Upper lobe of right lung (tissue), 1 donor: ENCODE results near the gene TMED4. TPM values are rescaled to one million over a fixed set of nuclear protein-coding genes. Genes with fewer than 3 reads are reported as not detected.

ENCODE experiments used
- ATAC-seq: fragments of 200-7000 bp; cut with Tn5 transposase; one replicate; pipeline ENCODE4 v1.9.1; 2020; ENCODE audit warnings: mild to moderate bottlenecking, moderate library complexity
- DNase-seq: peaks from one replicate; pipeline ENCODE4 v3.0.0-alpha.2; 2020
- H3K27ac ChIP-seq: fragments of 200-600 bp; one replicate; pipeline ENCODE4 v1.8.0; 2022
- H3K27me3 ChIP-seq: fragments of 200-600 bp; one replicate; pipeline ENCODE4 v1.8.0; 2022; ENCODE audit warnings: mild to moderate bottlenecking
- H3K36me3 ChIP-seq: fragments of 200-600 bp; one replicate; pipeline ENCODE4 v1.8.0; 2022
- H3K4me1 ChIP-seq: fragments of 200-600 bp; one replicate; pipeline ENCODE4 v1.8.0; 2022
- H3K4me3 ChIP-seq: fragments of 200-600 bp; one replicate; pipeline ENCODE4 v1.8.0; 2022; ENCODE audit warnings: mild to moderate bottlenecking
- H3K9me3 ChIP-seq: fragments of 200-600 bp; one replicate; pipeline ENCODE4 v1.8.0; 2022
- CTCF ChIP-seq: fragments of 200-600 bp; IDR thresholded peaks from one replicate; pipeline ENCODE4 v1.8.0; 2022; ENCODE audit warnings: antibody characterized with exemption
- intact Hi-C: fragments of 100-400 bp; cut with DNase I; formaldehyde crosslinking; loops from one replicate; pipeline ENCODE4 v1.11.0; 2022
- total RNA-seq: library from RNA; stranded (reverse); fragmentation: NEBNext Ultra II Directional; extraction: Animal tissue kit (Norgen Biotek cat#: 25700); gene quantifications from one replicate; pipeline ENCODE4 v1.2.1, GENCODE V29; 2021
- donor health status: DM: no; HTN: yes; CAD: no; lungs with severe emphysema.

The TMED4 gene
- total RNA-seq, 1 donor from 2014 or later, result 78.3 TPM

- Histone ChIP-seq H3K9me3 (no peaks in the 10 kb centered on the region), H3K36me3 (peaks cover 10% of the 10 kb centered on the region), H3K27me3 (no peaks in the 10 kb centered on the region), H3K27ac (peak overlapping the region; percentile 3), H3K4me3 (no peak overlapping the region), H3K4me1 (peaks cover 61% of the 10 kb centered on the region)
- no peak for TF ChIP-seq CTCF
- no peak for DNase-seq
- intact Hi-C loops, result no loop called here
- peak; percentile 57 for ATAC-seq
Observed at GRCh38 chr7:44618753-44619152, 36.7 kb upstream of the TMED4 start.

- no peak for DNase-seq
- H3K9me3 ChIP-seq, result no peaks in the 10 kb centered on the region
- H3K27ac ChIP-seq, result no peak overlapping the region
- H3K36me3 ChIP-seq, result peaks cover 10% of the 10 kb centered on the region
- no peaks in the 10 kb centered on the region for H3K27me3 ChIP-seq
- H3K4me1 ChIP-seq, result peaks cover 57% of the 10 kb centered on the region
- intact Hi-C loops, result no loop called here
- TF ChIP-seq CTCF, result no peak
- H3K4me3 ChIP-seq, result no peak overlapping the region
- ATAC-seq, result no peak
Observed at GRCh38 chr7:44618045-44618444, 36.0 kb upstream of the TMED4 start.

GRCh38 chr7:44617225-44617890, 35.3 kb upstream of the TMED4 start:
- intact Hi-C loops, result no loop called here
- H3K36me3 ChIP-seq, result peaks cover 10% of the 10 kb centered on the region
- H3K27me3 ChIP-seq, result no peaks in the 10 kb centered on the region
- TF ChIP-seq CTCF, result no peak
- ATAC-seq (no peak), DNase-seq (no peak)
- H3K27ac ChIP-seq, result no peak overlapping the region
- H3K4me1 ChIP-seq, result peaks cover 50% of the 10 kb centered on the region
- no peak overlapping the region for H3K4me3 ChIP-seq
- no peaks in the 10 kb centered on the region for H3K9me3 ChIP-seq

GRCh38 chr7:44616545-44616944, 34.5 kb upstream of the TMED4 start:
- H3K27me3 ChIP-seq, result no peaks in the 10 kb centered on the region
- intact Hi-C loops, result no loop called here
- DNase-seq (no peak), ATAC-seq (no peak)
- H3K4me3 ChIP-seq, result no peak overlapping the region
- no peaks in the 10 kb centered on the region for H3K9me3 ChIP-seq
- no peak overlapping the region for H3K27ac ChIP-seq
- TF ChIP-seq CTCF, result no peak
- peaks cover 42% of the 10 kb centered on the region for H3K4me1 ChIP-seq
- H3K36me3 ChIP-seq, result peaks cover 10% of the 10 kb centered on the region

- Histone ChIP-seq H3K27me3 (no peaks in the 10 kb centered on the region), H3K27ac (peak overlapping the region; percentile 38), H3K4me3 (no peak overlapping the region), H3K9me3 (no peaks in the 10 kb centered on the region), H3K36me3 (peaks cover 10% of the 10 kb centered on the region), H3K4me1 (peaks cover 34% of the 10 kb centered on the region)
- intact Hi-C loops, result no loop called here
- ATAC-seq (no peak), DNase-seq (no peak)
- no peak for TF ChIP-seq CTCF
Observed at GRCh38 chr7:44615793-44616192, 33.8 kb upstream of the TMED4 start.

DNA sequence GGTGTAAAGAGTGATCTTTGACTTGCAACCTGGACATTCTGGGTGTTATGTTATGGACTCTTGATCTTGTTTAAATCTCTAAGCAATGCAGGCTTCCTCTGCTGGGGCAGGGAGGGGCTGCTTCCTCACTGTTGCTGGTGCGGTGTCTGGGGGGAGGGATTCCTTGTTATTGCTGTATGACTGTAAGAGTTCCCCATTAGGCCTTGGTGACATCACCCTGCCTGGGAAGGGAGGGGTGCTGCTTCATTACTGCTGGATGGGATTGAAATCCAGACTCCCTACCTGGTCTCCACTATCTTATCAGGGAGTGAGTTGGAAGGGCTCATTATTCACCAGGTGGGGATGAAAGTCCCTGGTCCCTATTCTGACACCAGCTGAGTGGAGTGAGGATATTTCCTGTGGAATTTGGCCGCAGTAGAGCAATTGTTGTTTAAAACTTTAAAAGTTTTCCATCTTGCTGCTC, 33.1 kb upstream of the TMED4 start:
- peak overlapping the region; percentile 38 for H3K27ac ChIP-seq

More for the DNA sequence above, 33.1 kb upstream of the TMED4 start:
- Histone ChIP-seq H3K4me3 (no peak overlapping the region), H3K36me3 (peaks cover 10% of the 10 kb centered on the region), H3K9me3 (no peaks in the 10 kb centered on the region), H3K27me3 (no peaks in the 10 kb centered on the region), H3K4me1 (peaks cover 32% of the 10 kb centered on the region)
- peak; percentile 94 for ATAC-seq
- TF ChIP-seq CTCF, result no peak
- intact Hi-C loops, result no loop called here
- no peak for DNase-seq
